ENCODE data around the gene PTPRK.

The PTPRK gene

DNA sequence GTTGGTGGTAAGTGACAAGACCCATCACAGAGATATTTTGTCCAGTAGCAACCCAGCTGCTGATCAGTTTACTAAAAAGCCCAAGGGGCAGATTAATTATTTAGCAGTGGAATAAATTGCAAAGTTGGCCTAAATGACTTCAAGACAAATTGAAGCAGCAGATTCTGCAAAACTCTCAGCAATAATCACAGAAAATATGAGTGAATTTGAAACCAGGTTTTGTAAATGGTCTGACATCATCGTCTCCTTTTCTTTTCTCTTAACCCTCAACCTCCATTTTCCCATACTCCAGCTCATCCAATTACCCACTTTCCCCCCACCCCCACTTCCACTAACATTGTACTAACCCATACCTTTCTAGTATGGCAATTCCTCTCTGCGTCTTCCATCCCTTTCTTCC lies 11.3 kb upstream of the PTPRK start:
- Histone ChIP-seq H3K4me1 (ENCODE audit: control insufficient read depth in 1 of 2, insufficient read depth in 1 of 2, low read depth in 1 of 2, low read length in 1 of 2) (no peaks in the 10 kb centered on the region), H3K36me3 (no peaks in the 10 kb centered on the region), H3K27ac (no peak overlapping the region), H3K27me3 (no peaks in the 10 kb centered on the region), H3K4me3 (ENCODE audit: low read depth in 1 of 2, low read length in 1 of 2) (no peak overlapping the region), H3K9me3 (no peaks in the 10 kb centered on the region)
- TF ChIP-seq, protein P1, sequence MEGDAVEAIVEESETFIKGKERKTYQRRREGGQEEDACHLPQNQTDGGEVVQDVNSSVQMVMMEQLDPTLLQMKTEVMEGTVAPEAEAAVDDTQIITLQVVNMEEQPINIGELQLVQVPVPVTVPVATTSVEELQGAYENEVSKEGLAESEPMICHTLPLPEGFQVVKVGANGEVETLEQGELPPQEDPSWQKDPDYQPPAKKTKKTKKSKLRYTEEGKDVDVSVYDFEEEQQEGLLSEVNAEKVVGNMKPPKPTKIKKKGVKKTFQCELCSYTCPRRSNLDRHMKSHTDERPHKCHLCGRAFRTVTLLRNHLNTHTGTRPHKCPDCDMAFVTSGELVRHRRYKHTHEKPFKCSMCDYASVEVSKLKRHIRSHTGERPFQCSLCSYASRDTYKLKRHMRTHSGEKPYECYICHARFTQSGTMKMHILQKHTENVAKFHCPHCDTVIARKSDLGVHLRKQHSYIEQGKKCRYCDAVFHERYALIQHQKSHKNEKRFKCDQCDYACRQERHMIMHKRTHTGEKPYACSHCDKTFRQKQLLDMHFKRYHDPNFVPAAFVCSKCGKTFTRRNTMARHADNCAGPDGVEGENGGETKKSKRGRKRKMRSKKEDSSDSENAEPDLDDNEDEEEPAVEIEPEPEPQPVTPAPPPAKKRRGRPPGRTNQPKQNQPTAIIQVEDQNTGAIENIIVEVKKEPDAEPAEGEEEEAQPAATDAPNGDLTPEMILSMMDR (IDR thresholded peaks at IDR 0.05), result no peak

DNA sequence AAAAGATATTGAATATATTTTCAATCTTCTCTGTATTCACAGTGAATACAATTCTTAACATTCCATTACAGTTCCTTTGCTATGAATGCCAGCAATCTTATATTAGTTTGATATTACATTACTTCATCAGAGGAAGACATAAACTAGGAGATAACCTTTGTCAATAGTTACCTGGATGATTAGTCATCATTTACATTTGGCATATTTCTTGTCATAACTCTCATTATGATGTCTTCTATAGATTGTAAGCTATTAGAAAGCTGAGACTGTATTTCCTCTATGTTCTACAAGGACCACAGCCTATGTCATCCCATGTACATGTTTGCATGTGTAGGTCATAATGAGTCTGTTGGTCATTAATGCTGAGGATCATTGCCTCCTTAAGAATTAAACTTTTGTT lies 7.8 kb upstream of the PTPRK start:
- Histone ChIP-seq H3K4me3 (ENCODE audit: low read depth in 1 of 2, low read length in 1 of 2) (no peak overlapping the region), H3K27ac (no peak overlapping the region), H3K9me3 (no peaks in the 10 kb centered on the region), H3K36me3 (no peaks in the 10 kb centered on the region), H3K27me3 (peaks cover 4% of the 10 kb centered on the region), H3K4me1 (ENCODE audit: control insufficient read depth in 1 of 2, insufficient read depth in 1 of 2, low read depth in 1 of 2, low read length in 1 of 2) (no peaks in the 10 kb centered on the region)
- TF ChIP-seq, protein P1 (IDR thresholded peaks at IDR 0.05), result no peak

DNA sequence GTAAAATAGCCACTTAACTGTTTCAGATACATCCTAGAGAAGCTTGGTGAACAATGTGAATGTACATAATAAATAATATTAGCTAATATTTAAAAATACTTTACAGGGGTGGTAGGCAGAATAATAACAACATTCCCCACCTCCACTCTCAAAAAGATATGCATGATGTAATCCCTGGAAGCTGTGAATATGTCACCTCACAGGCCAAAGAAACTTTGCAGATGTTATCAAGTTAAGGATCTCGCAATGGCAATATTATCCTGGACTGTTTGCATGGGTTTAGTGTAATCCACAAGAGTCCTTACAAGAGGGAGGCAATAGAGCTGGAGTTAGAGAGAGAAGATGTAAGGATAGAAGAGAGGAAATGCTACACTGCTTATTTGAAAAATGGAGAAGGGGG lies 7.0 kb upstream of the PTPRK start:
- TF ChIP-seq, protein P1 (IDR thresholded peaks at IDR 0.05), result no peak
- Histone ChIP-seq H3K4me1 (ENCODE audit: control insufficient read depth in 1 of 2, insufficient read depth in 1 of 2, low read depth in 1 of 2, low read length in 1 of 2) (no peaks in the 10 kb centered on the region), H3K27me3 (peaks cover 13% of the 10 kb centered on the region), H3K4me3 (ENCODE audit: low read depth in 1 of 2, low read length in 1 of 2) (no peak overlapping the region), H3K36me3 (no peaks in the 10 kb centered on the region), H3K9me3 (no peaks in the 10 kb centered on the region), H3K27ac (no peak overlapping the region)

DNA sequence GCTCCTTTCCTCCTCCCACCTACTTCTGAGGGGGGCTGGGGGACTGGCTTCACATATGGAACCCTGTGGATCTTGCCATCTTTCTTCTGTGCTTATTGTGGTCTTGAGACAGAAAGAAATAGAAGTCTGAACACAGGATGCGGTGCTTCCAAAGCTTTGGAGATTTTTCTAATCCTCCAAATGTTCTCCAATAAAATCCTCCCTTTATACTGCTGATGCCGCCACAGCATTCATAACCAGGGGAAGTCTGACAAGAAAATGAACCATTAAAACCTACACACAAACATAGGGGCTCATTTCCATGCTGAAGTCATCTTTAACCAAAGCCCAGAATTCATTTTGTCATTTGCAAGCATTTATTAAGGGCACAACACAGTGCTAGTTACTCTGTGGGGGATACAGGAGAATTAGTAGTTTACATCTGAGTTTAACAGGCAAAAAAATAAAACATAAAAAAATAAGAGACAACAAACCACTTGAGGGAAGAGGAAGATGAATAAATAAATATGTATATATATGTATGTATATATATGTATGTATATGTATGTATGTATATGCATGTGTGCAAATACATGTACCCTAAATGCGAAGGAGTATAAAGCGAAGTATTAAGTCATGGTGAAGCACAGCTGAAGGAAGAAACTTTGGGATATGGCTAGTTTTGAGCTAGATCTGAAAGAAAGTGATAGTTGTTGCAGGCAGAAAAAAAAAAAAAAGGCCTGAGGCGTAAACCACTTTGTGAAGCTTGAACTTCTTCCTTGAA lies 5.9 kb upstream of the PTPRK start:
- TF ChIP-seq, protein P1 (IDR thresholded peaks at IDR 0.05), result no peak
- no peaks in the 10 kb centered on the region for H3K9me3 ChIP-seq

DNA sequence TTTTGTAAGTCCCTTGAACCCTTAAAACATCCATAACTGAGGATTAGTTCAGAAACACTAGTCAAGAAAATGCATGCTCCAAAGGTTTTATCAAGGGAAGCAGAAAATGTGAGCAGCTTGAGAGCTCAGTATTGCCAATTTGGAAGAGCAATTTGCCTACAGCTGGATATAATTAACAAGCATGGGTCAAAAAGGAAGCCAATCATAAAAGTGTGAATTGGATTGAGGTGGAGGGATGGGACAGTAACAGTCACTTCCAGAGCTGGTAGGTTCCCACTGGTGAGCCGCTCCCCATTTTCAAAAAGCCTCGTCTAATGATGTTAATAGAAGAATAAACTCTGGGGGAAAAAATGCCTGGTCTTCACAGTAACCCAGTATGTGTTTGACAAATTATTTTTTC lies 5.0 kb upstream of the PTPRK start:
- no peak overlapping the region for H3K27ac ChIP-seq
- no peaks in the 10 kb centered on the region for H3K4me1 ChIP-seq (ENCODE audit: control insufficient read depth in 1 of 2, insufficient read depth in 1 of 2, low read depth in 1 of 2, low read length in 1 of 2)
- no peaks in the 10 kb centered on the region for H3K9me3 ChIP-seq
- no peak overlapping the region for H3K4me3 ChIP-seq (ENCODE audit: low read depth in 1 of 2, low read length in 1 of 2)
- H3K36me3 ChIP-seq, result no peaks in the 10 kb centered on the region
- peaks cover 33% of the 10 kb centered on the region for H3K27me3 ChIP-seq
- TF ChIP-seq, protein P1 (IDR thresholded peaks at IDR 0.05), result no peak

More for the DNA sequence above, 5.9 kb upstream of the PTPRK start:
- Histone ChIP-seq H3K4me3 (ENCODE audit: low read depth in 1 of 2, low read length in 1 of 2) (no peak overlapping the region), H3K36me3 (no peaks in the 10 kb centered on the region), H3K4me1 (ENCODE audit: control insufficient read depth in 1 of 2, insufficient read depth in 1 of 2, low read depth in 1 of 2, low read length in 1 of 2) (no peaks in the 10 kb centered on the region), H3K27me3 (peaks cover 23% of the 10 kb centered on the region), H3K27ac (no peak overlapping the region)

All from neutrophil (primary cell).